Activated CD4-positive, CD25-positive, alpha-beta regulatory T cell treated with anti-CD3 and anti-CD28 coated beads, Interleukin-2, amount 50 U/mL, for 24 hours (primary cell): ENCODE results near the gene GSTA2.
"Not testable (repeated sequence)": the region's sequence is repeated elsewhere in the genome, so short reads cannot be mapped to it uniquely, and the experiment has no call there.

Experiments used
- ATAC-seq, 2 donors: fragments of 150-1000 bp; cut with Tn5 transposase; one replicate each; pipeline ENCODE4 v1.10.0; 2021; ENCODE audit warnings: mild to moderate bottlenecking in 1 of 2, moderate library complexity in 1 of 2

Gene GSTA2

GRCh38 chr6:52724406-52725121 lies 38.7 kb downstream of the GSTA2 start:
- peak; percentile 70 to 88 for ATAC-seq

GRCh38 chr6:52724042-52724405 lies 39.3 kb downstream of the GSTA2 start:
- no peak for ATAC-seq

GRCh38 chr6:52720321-52720720 lies 43.0 kb downstream of the GSTA2 start:
- ATAC-seq, result no peak

GRCh38 chr6:52718550-52718949 lies 44.7 kb downstream of the GSTA2 start:
- ATAC-seq, result no peak

GRCh38 chr6:52714761-52715160 lies 48.5 kb downstream of the GSTA2 start:
- ATAC-seq, result not testable (repeated sequence)

GRCh38 chr6:52712136-52712535 lies 51.1 kb downstream of the GSTA2 start:
- no peak for ATAC-seq

GRCh38 chr6:52707963-52708680 lies 55.2 kb downstream of the GSTA2 start:
- ATAC-seq, result no peak

- no peak for ATAC-seq
Measured at GRCh38 chr6:52706001-52706400, 57.3 kb downstream of the GSTA2 start.

GRCh38 chr6:52704781-52705502 lies 58.3 kb downstream of the GSTA2 start:
- not testable (repeated sequence) for ATAC-seq

- no peak for ATAC-seq
Measured at GRCh38 chr6:52704060-52704459, 59.2 kb downstream of the GSTA2 start.
